WTC11 (cell line): ENCODE measurements around the gene PDZD2. TPM values are rescaled to one million over a fixed set of nuclear protein-coding genes. Genes with fewer than 3 reads are reported as not detected.

ENCODE experiments used
- ATAC-seq: fragments of 200-7000 bp; cut with Tn5 transposase; 2 replicates; pipeline ENCODE4 v1.10.0; 2021; ENCODE audit warnings: mild to moderate bottlenecking, moderate library complexity
- CTCF ChIA-PET: fragments of 300-600 bp; sonication (Branson Sonifier 250); formaldehyde crosslinking; loops from one replicate; lab custom pipeline; 2021; ENCODE audit warnings: antibody characterized with exemption; lab: Charles Lee
- POLR2A ChIA-PET: fragments of 350-600 bp; sonication (Branson Sonifier 250); formaldehyde crosslinking; loops from one replicate; lab custom pipeline; 2021; ENCODE audit warnings: antibody characterized with exemption; lab: Charles Lee
- DNase-seq: peaks from one replicate; pipeline ENCODE4 v3.0.0; 2021; ENCODE audit warnings: low spot score
- H3K27ac Mint-ChIP-seq: 2 replicates; pipeline ENCODE4 v1.8.0; 2021; ENCODE audit warnings: mixed read lengths
- H3K27me3 Mint-ChIP-seq: 2 replicates; pipeline ENCODE4 v1.8.0; 2021; ENCODE audit warnings: low read depth, mild to moderate bottlenecking, moderate library complexity, mixed read lengths
- H3K36me3 Mint-ChIP-seq: 2 replicates; pipeline ENCODE4 v1.8.0; 2021; ENCODE audit warnings: mixed read lengths
- H3K4me1 Mint-ChIP-seq: 2 replicates; pipeline ENCODE4 v1.8.0; 2022; ENCODE audit warnings: mixed read lengths
- H3K4me3 Mint-ChIP-seq: 2 replicates; pipeline ENCODE4 v1.8.0; 2021; ENCODE audit warnings: mild to moderate bottlenecking, moderate library complexity, mixed read lengths
- H3K9me3 Mint-ChIP-seq: 2 replicates; pipeline ENCODE4 v1.8.0; 2021; ENCODE audit warnings: mixed read lengths
- AR ChIP-seq: fragments of 250-450 bp; sonication (Bioruptor Pico); IDR thresholded peaks from 2 replicates; pipeline ENCODE4 v1.9.0; 2021; ENCODE audit warnings: mild to moderate bottlenecking
- ATF3 ChIP-seq: sonication (generic); formaldehyde crosslinking; conservative IDR thresholded peaks from 2 replicates; pipeline ENCODE4 v1.8.1; 2022; ENCODE audit warnings: mild to moderate bottlenecking, missing genetic modification reagents
- EMX1 ChIP-seq: fragments of 250-450 bp; sonication (Bioruptor Pico); IDR thresholded peaks from 2 replicates; pipeline ENCODE4 v1.8.0; 2021; ENCODE audit warnings: mild to moderate bottlenecking
- FOXP1 ChIP-seq: sonication (generic); formaldehyde crosslinking; IDR thresholded peaks from 2 replicates; pipeline ENCODE4 v1.8.0; 2022; ENCODE audit warnings: missing genetic modification reagents, mild to moderate bottlenecking, moderate library complexity, borderline replicate concordance
- GRHL2 ChIP-seq: fragments of 250-450 bp; sonication (Bioruptor Pico); IDR thresholded peaks from 2 replicates; pipeline ENCODE4 v1.8.0; 2022; ENCODE audit warnings: mild to moderate bottlenecking, moderate library complexity; ENCODE audit not compliant: insufficient replicate concordance, severe bottlenecking
- GTF2I ChIP-seq: fragments of 250-450 bp; sonication (Bioruptor Pico); conservative IDR thresholded peaks from 2 replicates; pipeline ENCODE4 v1.4.0; 2021; ENCODE audit warnings: mild to moderate bottlenecking
- IRF2 ChIP-seq: sonication (generic); formaldehyde crosslinking; IDR thresholded peaks from 2 replicates; pipeline ENCODE4 v1.8.0; 2022; ENCODE audit warnings: low read depth, missing genetic modification reagents, borderline replicate concordance
- KAT7 ChIP-seq: sonication (generic); formaldehyde crosslinking; IDR thresholded peaks from 2 replicates; pipeline ENCODE4 v1.8.1; 2023; ENCODE audit warnings: missing genetic modification reagents, mild to moderate bottlenecking, borderline replicate concordance
- MLX ChIP-seq: sonication (generic); formaldehyde crosslinking; IDR thresholded peaks from 2 replicates; pipeline ENCODE4 v1.8.1; 2023; ENCODE audit warnings: mild to moderate bottlenecking, missing genetic modification reagents, moderate library complexity
- SOX15 ChIP-seq: fragments of 250-450 bp; sonication (Bioruptor Pico); IDR thresholded peaks from 2 replicates; pipeline ENCODE4 v1.9.0; 2021; ENCODE audit warnings: mild to moderate bottlenecking
- SP1 ChIP-seq: sonication (generic); formaldehyde crosslinking; conservative IDR thresholded peaks from 2 replicates; pipeline ENCODE4 v1.8.1; 2022; ENCODE audit warnings: missing genetic modification reagents
- TCF7 ChIP-seq: sonication (generic); formaldehyde crosslinking; IDR thresholded peaks from 2 replicates; pipeline ENCODE4 v1.8.0; 2022; ENCODE audit warnings: mild to moderate bottlenecking, low read depth, missing genetic modification reagents, moderate library complexity
- TEAD4 ChIP-seq: sonication (generic); formaldehyde crosslinking; IDR thresholded peaks from 2 replicates; pipeline ENCODE4 v1.8.0; 2022; ENCODE audit warnings: mild to moderate bottlenecking, missing genetic modification reagents
- ZNF232 ChIP-seq: sonication (generic); formaldehyde crosslinking; IDR thresholded peaks from 2 replicates; pipeline ENCODE4 v1.8.0; 2022; ENCODE audit warnings: mild to moderate bottlenecking, missing genetic modification reagents
- ZNF263 ChIP-seq: sonication (generic); formaldehyde crosslinking; IDR thresholded peaks from 2 replicates; pipeline ENCODE4 v1.8.1; 2022; ENCODE audit warnings: low read depth, mild to moderate bottlenecking, moderate library complexity, missing genetic modification reagents
- ZNF512 ChIP-seq: sonication (generic); formaldehyde crosslinking; IDR thresholded peaks from 2 replicates; pipeline ENCODE4 v1.8.1; 2022; ENCODE audit warnings: missing genetic modification reagents, borderline replicate concordance
- ZNF532 ChIP-seq: fragments of 250-450 bp; sonication (Bioruptor Pico); IDR thresholded peaks from 2 replicates; pipeline ENCODE4 v1.9.0; 2021; ENCODE audit warnings: mild to moderate bottlenecking, borderline replicate concordance
- total RNA-seq: library from RNA; stranded (reverse); gene quantifications from 3 replicates; pipeline ENCODE4 v1.2.3, GENCODE V29; 2021
- TF ChIP-seq, protein P1 (sequence below): fragments of 250-450 bp; sonication (Bioruptor Pico); IDR thresholded peaks from 2 replicates; pipeline ENCODE4 v1.9.0; 2021; ENCODE audit warnings: mild to moderate bottlenecking
- TF ChIP-seq, protein P2 (sequence below): fragments of 250-450 bp; sonication (Bioruptor Pico); IDR thresholded peaks from 2 replicates; pipeline ENCODE4 v1.9.0; 2021; ENCODE audit warnings: moderate library complexity, mild to moderate bottlenecking, inconsistent platforms, borderline replicate concordance
- TF ChIP-seq, protein P3 (sequence below): sonication (generic); formaldehyde crosslinking; IDR thresholded peaks from 2 replicates; pipeline ENCODE4 v1.8.1; 2022; ENCODE audit warnings: low read depth, missing genetic modification reagents, borderline replicate concordance

The PDZD2 gene
- total RNA-seq, 1 experiment from 2014 or later = 11.4 TPM

DNA sequence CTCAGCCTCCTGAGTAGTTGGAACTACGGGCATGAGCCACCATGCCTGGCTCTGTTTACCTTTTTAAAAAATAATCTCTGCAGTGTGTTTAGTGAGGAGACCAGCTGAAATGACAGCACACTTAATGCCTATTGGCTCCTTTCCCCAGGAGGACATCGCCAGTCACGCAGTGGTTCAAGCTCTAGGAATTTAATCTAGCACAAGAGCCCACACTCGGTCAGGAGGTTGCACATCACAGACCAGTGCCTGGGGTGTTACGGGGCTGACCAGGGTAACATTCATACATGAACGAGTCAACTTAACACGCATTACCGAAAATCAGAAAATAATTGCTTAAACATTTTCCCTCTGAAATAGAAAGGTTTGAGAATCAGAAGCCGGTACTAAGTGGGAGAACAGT, 318.2 kb downstream of the PDZD2 start:
- H3K36me3 Mint-ChIP-seq = no peaks in the 10 kb centered on the region
- H3K27me3 Mint-ChIP-seq = no peaks in the 10 kb centered on the region
- H3K4me1 Mint-ChIP-seq = peaks cover 2% of the 10 kb centered on the region
- ATAC-seq = no peak
- ChIA-PET CTCF (interaction anchor here (0.6 kb wide), 1 partner anchor 163 kb away, joined by 4 read pairs; no protein-coding TSS in a partner anchor), POLR2A (no interaction called here)
- no peak for DNase-seq
- no peak overlapping the region for H3K27ac Mint-ChIP-seq
- H3K9me3 Mint-ChIP-seq = no peaks in the 10 kb centered on the region
- TF ChIP-seq, protein P1, sequence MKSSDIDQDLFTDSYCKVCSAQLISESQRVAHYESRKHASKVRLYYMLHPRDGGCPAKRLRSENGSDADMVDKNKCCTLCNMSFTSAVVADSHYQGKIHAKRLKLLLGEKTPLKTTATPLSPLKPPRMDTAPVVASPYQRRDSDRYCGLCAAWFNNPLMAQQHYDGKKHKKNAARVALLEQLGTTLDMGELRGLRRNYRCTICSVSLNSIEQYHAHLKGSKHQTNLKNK (CRISPR knock-in tag) = no peak
- TF ChIP-seq SP1 = no peak
- H3K4me3 Mint-ChIP-seq = no peak overlapping the region

- Mint-ChIP-seq H3K4me3 (no peak overlapping the region), H3K9me3 (peaks cover 5% of the 10 kb centered on the region), H3K27me3 (no peaks in the 10 kb centered on the region), H3K27ac (peak overlapping the region; percentile 17), H3K36me3 (no peaks in the 10 kb centered on the region), H3K4me1 (peaks cover 43% of the 10 kb centered on the region)
- DNase-seq = no peak
- no peak for ATAC-seq
- TF ChIP-seq IRF2 (CRISPR knock-in tag) (no peak), ZNF512 (CRISPR knock-in tag) (no peak), SOX15 (CRISPR knock-in tag) (no peak), EMX1 (no peak), TEAD4 (CRISPR knock-in tag) (no peak), GTF2I (no peak), KAT7 (CRISPR knock-in tag) (no peak)
- TF ChIP-seq, protein P2, sequence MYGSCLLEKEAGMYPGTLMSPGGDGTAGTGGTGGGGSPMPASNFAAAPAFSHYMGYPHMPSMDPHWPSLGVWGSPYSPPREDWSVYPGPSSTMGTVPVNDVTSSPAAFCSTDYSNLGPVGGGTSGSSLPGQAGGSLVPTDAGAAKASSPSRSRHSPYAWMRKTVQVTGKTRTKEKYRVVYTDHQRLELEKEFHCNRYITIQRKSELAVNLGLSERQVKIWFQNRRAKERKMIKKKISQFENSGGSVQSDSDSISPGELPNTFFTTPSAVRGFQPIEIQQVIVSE (CRISPR knock-in tag) = no peak
- ChIA-PET POLR2A (no interaction called here), CTCF (interaction anchor here (1.6 kb wide), 1 partner anchor 114 kb away, joined by 3 read pairs; no protein-coding TSS in a partner anchor)
Observed at GRCh38 chr5:31962351-31962751, 323.4 kb downstream of the PDZD2 start.

- Mint-ChIP-seq H3K27ac (no peak overlapping the region), H3K9me3 (peaks cover 5% of the 10 kb centered on the region), H3K27me3 (no peaks in the 10 kb centered on the region), H3K4me3 (no peak overlapping the region), H3K4me1 (peaks cover 43% of the 10 kb centered on the region), H3K36me3 (no peaks in the 10 kb centered on the region)
- DNase-seq (no peak), ATAC-seq (no peak)
- ChIA-PET POLR2A (no interaction called here), CTCF (interaction anchor here (0.6 to 1.6 kb wide), 2 partner anchors 114 to 149 kb away, joined by 3 read pairs; no protein-coding TSS in a partner anchor)
- no peak for TF ChIP-seq AR (CRISPR knock-in tag)
- TF ChIP-seq GRHL2 = no peak
- TF ChIP-seq ATF3 (CRISPR knock-in tag) = no peak
- TF ChIP-seq TCF7 (CRISPR knock-in tag) = no peak
- TF ChIP-seq ZNF232 (CRISPR knock-in tag) = no peak
- TF ChIP-seq ZNF263 (CRISPR knock-in tag) = no peak
- TF ChIP-seq, protein P3, sequence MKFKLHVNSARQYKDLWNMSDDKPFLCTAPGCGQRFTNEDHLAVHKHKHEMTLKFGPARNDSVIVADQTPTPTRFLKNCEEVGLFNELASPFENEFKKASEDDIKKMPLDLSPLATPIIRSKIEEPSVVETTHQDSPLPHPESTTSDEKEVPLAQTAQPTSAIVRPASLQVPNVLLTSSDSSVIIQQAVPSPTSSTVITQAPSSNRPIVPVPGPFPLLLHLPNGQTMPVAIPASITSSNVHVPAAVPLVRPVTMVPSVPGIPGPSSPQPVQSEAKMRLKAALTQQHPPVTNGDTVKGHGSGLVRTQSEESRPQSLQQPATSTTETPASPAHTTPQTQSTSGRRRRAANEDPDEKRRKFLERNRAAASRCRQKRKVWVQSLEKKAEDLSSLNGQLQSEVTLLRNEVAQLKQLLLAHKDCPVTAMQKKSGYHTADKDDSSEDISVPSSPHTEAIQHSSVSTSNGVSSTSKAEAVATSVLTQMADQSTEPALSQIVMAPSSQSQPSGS (CRISPR knock-in tag) = no peak
- TF ChIP-seq FOXP1 (CRISPR knock-in tag) = no peak
- TF ChIP-seq MLX = no peak
- no peak for TF ChIP-seq ZNF532
Observed at GRCh38 chr5:31962871-31963307, 324.0 kb downstream of the PDZD2 start.
